OCI-LY7 (cell line): ENCODE results near the gene CDK19. TPM values are rescaled to one million over a fixed set of nuclear protein-coding genes. Genes with fewer than 3 reads are reported as not detected.

ENCODE experiments used
- BruUV-seq: library from RNA; stranded (reverse); fragments of 400-500 nt; replicated peaks from 2 replicates; lab custom pipeline; 2021; lab: Mats Ljungman, UMichigan
- CTCF ChIA-PET: fragments of 300-600 bp; sonication (Branson Sonifier 250); formaldehyde crosslinking; loops from one replicate; lab custom pipeline; 2022; ENCODE audit warnings: antibody characterized with exemption; ENCODE audit not compliant: unreplicated experiment; lab: Charles Lee
- POLR2A ChIA-PET: fragments of 300-600 bp; sonication (Branson Sonifier 250); formaldehyde crosslinking; loops from one replicate; lab custom pipeline; 2022; ENCODE audit warnings: antibody characterized with exemption; lab: Charles Lee
- DNase-seq: peaks from one replicate; pipeline ENCODE4 v3.0.0-alpha.2; 2015; ENCODE audit warnings: low spot score
- H2AFZ ChIP-seq: fragments of 200-600 bp; sonication (generic), shearing (Covaris generic); 2 replicates; pipeline ENCODE4 v1.6.1; 2014; ENCODE audit warnings: mild to moderate bottlenecking, antibody characterized with exemption, low read length, moderate library complexity
- H3K27ac ChIP-seq: fragments of 200-600 bp; sonication (generic); 2 replicates; pipeline ENCODE4 v1.5.1; 2014; ENCODE audit warnings: mixed run types, low read depth, mild to moderate bottlenecking, moderate library complexity, low read length, inconsistent platforms; ENCODE audit not compliant: poor library complexity, severe bottlenecking
- H3K36me3 ChIP-seq: fragments of 200-600 bp; sonication (generic); 2 replicates; pipeline ENCODE4 v1.6.1; 2014; ENCODE audit warnings: mild to moderate bottlenecking, antibody characterized with exemption, low read length, moderate library complexity, mixed read lengths; ENCODE audit not compliant: insufficient read depth
- H3K4me1 ChIP-seq: fragments of 200-600 bp; sonication (generic); 2 replicates; pipeline ENCODE4 v1.5.1; 2014; ENCODE audit warnings: mild to moderate bottlenecking, low read length; ENCODE audit not compliant: insufficient read depth, poor library complexity, severe bottlenecking
- H3K4me2 ChIP-seq: fragments of 200-600 bp; sonication (generic); 2 replicates; pipeline ENCODE4 v1.6.1; 2014; ENCODE audit warnings: mild to moderate bottlenecking, low read length
- H3K4me3 ChIP-seq: fragments of 200-600 bp; sonication (generic); 2 replicates; pipeline ENCODE4 v1.5.1; 2014; ENCODE audit warnings: mild to moderate bottlenecking, low read depth, low read length; ENCODE audit not compliant: poor library complexity, severe bottlenecking
- H3K79me2 ChIP-seq: fragments of 200-600 bp; sonication (generic); 2 replicates; pipeline ENCODE4 v1.6.1; 2016; ENCODE audit warnings: low read depth, mild to moderate bottlenecking, low read length, moderate library complexity, mixed read lengths; ENCODE audit not compliant: insufficient read depth
- H3K9me2 ChIP-seq: fragments of 200-600 bp; sonication (generic); 2 replicates; pipeline ENCODE4 v1.6.1; 2016; ENCODE audit warnings: mild to moderate bottlenecking, low read length, mixed read lengths; ENCODE audit not compliant: insufficient read depth
- H3K9me3 ChIP-seq: fragments of 200-600 bp; sonication (generic); 2 replicates; pipeline ENCODE4 v1.6.1; 2014; ENCODE audit warnings: mild to moderate bottlenecking, mixed run types, low read length, mixed read lengths
- H4K20me1 ChIP-seq: fragments of 200-600 bp; sonication (generic); 2 replicates; pipeline ENCODE4 v1.6.1; 2014; ENCODE audit warnings: mild to moderate bottlenecking, antibody characterized with exemption, low read length, moderate library complexity, mixed read lengths; ENCODE audit not compliant: insufficient read depth
- CTCF ChIP-seq: fragments of 200-600 bp; sonication (generic); conservative IDR thresholded peaks from 2 replicates; pipeline ENCODE4 v1.5.1; 2014; ENCODE audit warnings: mild to moderate bottlenecking, antibody characterized with exemption, low read length, moderate library complexity, mixed read lengths
- EZH2phosphoT487 ChIP-seq: fragments of 200-600 bp; sonication (generic); IDR thresholded peaks from 2 replicates; pipeline ENCODE4 v1.6.1; 2018; ENCODE audit warnings: low read depth, borderline replicate concordance, mild to moderate bottlenecking, mixed run types, antibody characterized with exemption, low read length, moderate library complexity, mixed read lengths
- intact Hi-C: fragments of 100-400 bp; cut with micrococcal nuclease; formaldehyde crosslinking; loops from one replicate; pipeline ENCODE4 v1.10.0; 2022; ENCODE audit not compliant: unreplicated experiment
- total RNA-seq, 2 experiments: library from RNA; depleted of rRNA in 1 of 2; stranded (reverse); fragments of >200 nt in 1 of 2; shearing (Covaris generic) in 1 of 2; gene quantifications; 2 replicates each; pipeline ENCODE4 v1.2.3, GENCODE V29; 2014 to 2022

Gene CDK19
- total RNA-seq, 2 experiments from 2014 or later, result 15.4 to 35.6 TPM

- BruUV-seq, result no TSS peak
- intact Hi-C loops, result no loop called here
- no peak overlapping the region for H2AFZ ChIP-seq
- no peaks in the 10 kb centered on the region for H3K79me2 ChIP-seq
- no peak for DNase-seq
- POLR2A ChIA-PET, result interaction anchor here (0.6 to 2.3 kb wide), 4 partner anchors 11 to 997 kb away, joined by 3 to 9 read pairs (median 4); partner anchors contain the start of gene CDK19
- H3K9me3 ChIP-seq, result no peaks in the 10 kb centered on the region
- TF ChIP-seq CTCF, result no peak
- no peak overlapping the region for H3K4me3 ChIP-seq
- H3K4me1 ChIP-seq, result no peaks in the 10 kb centered on the region
- H3K27ac ChIP-seq, result no peak overlapping the region
- H4K20me1 ChIP-seq, result no peaks in the 10 kb centered on the region
- H3K4me2 ChIP-seq, result no peak overlapping the region
- no peaks in the 10 kb centered on the region for H3K36me3 ChIP-seq
- no peaks in the 10 kb centered on the region for H3K9me2 ChIP-seq
- CTCF ChIA-PET, result no interaction called here
Observed at GRCh38 chr6:110826236-110827129, 11.2 kb upstream of the CDK19 start.

- Histone ChIP-seq H3K9me3 (no peaks in the 10 kb centered on the region), H3K9me2 (no peaks in the 10 kb centered on the region), H3K4me3 (no peak overlapping the region), H3K27ac (no peak overlapping the region), H3K4me2 (no peak overlapping the region), H4K20me1 (no peaks in the 10 kb centered on the region), H2AFZ (no peak overlapping the region), H3K36me3 (no peaks in the 10 kb centered on the region), H3K79me2 (no peaks in the 10 kb centered on the region), H3K4me1 (no peaks in the 10 kb centered on the region)
- DNase-seq, result no peak
- no peak for TF ChIP-seq CTCF
- TF ChIP-seq EZH2phosphoT487, result no peak
- intact Hi-C loops, result no loop called here
- ChIA-PET CTCF (no interaction called here), POLR2A (no interaction called here)
- no TSS peak for BruUV-seq
Observed at GRCh38 chr6:110823146-110823545, 7.9 kb upstream of the CDK19 start.

- Histone ChIP-seq H2AFZ (no peak overlapping the region), H3K4me1 (peaks cover 2% of the 10 kb centered on the region), H3K4me2 (no peak overlapping the region), H3K9me2 (no peaks in the 10 kb centered on the region), H3K4me3 (no peak overlapping the region), H3K9me3 (no peaks in the 10 kb centered on the region), H3K36me3 (no peaks in the 10 kb centered on the region), H3K27ac (no peak overlapping the region), H4K20me1 (no peaks in the 10 kb centered on the region), H3K79me2 (no peaks in the 10 kb centered on the region)
- no TSS peak for BruUV-seq
- intact Hi-C loops, result no loop called here
- DNase-seq, result no peak
- POLR2A ChIA-PET, result interaction anchor here (0.8 kb wide), 1 partner anchor 86 kb away, joined by 3 read pairs; no protein-coding TSS in a partner anchor
- CTCF ChIA-PET, result no interaction called here
- TF ChIP-seq CTCF (no peak), EZH2phosphoT487 (no peak)
Observed at GRCh38 chr6:110822249-110822648, 7.0 kb upstream of the CDK19 start.
